ENCODE results near the gene NEDD4. TPM values are rescaled to one million over a fixed set of nuclear protein-coding genes. Genes with fewer than 3 reads are reported as not detected.
"Not testable (repeated sequence)": the region's sequence is repeated elsewhere in the genome, so short reads cannot be mapped to it uniquely, and the experiment has no call there.

NEDD4 gene
- total RNA-seq, 1 experiment from 2014 or later = 57.7 TPM

- POLR2A ChIA-PET = interaction anchor here (1.1 kb wide), 1 partner anchor 11 kb away, joined by 5 read pairs; no protein-coding TSS in a partner anchor
Observed at GRCh38 chr15:55786341-55786740, 207.1 kb downstream of the NEDD4 start.

GRCh38 chr15:55785593-55785992 lies 207.8 kb downstream of the NEDD4 start:
- DNase-seq (ENCODE audit: unreplicated experiment); H3K9me3 Mint-ChIP-seq (ENCODE audit: unreplicated experiment); H3K27me3 Mint-ChIP-seq (ENCODE audit: insufficient read depth, unreplicated experiment); BruUV-seq (replicated peaks); H3K4me3 Mint-ChIP-seq (ENCODE audit: unreplicated experiment); H3K27ac Mint-ChIP-seq (ENCODE audit: low read depth, unreplicated experiment); H3K36me3 Mint-ChIP-seq (ENCODE audit: insufficient read depth, unreplicated experiment); intact Hi-C loops (cut with micrococcal nuclease); H3K4me1 Mint-ChIP-seq (ENCODE audit: insufficient read depth, unreplicated experiment): not testable (repeated sequence)
- POLR2A ChIA-PET = interaction anchor here (0.6 to 1.1 kb wide), 2 partner anchors 10 to 11 kb away, joined by 3 to 5 read pairs; no protein-coding TSS in a partner anchor
- CTCF ChIA-PET = interaction anchor here (4.3 kb wide), 1 partner anchor 10 kb away, joined by 20 read pairs; no protein-coding TSS in a partner anchor

More at GRCh38 chr15:55786341-55786740, 207.1 kb downstream of the NEDD4 start:
- Mint-ChIP-seq H3K4me3 (ENCODE audit: unreplicated experiment) (no peak overlapping the region), H3K4me1 (ENCODE audit: insufficient read depth, unreplicated experiment) (peaks cover 8% of the 10 kb centered on the region), H3K27ac (ENCODE audit: low read depth, unreplicated experiment) (no peak overlapping the region), H3K9me3 (ENCODE audit: unreplicated experiment) (no peaks in the 10 kb centered on the region), H3K27me3 (ENCODE audit: insufficient read depth, unreplicated experiment) (no peaks in the 10 kb centered on the region), H3K36me3 (ENCODE audit: insufficient read depth, unreplicated experiment) (no peaks in the 10 kb centered on the region)
- no peak for TF ChIP-seq CTCF (IDR thresholded peaks at IDR 0.05; ENCODE audit: unreplicated experiment)
- no TSS peak for BruUV-seq (replicated peaks)
- intact Hi-C loops (cut with micrococcal nuclease) = no loop called here
- DNase-seq (ENCODE audit: unreplicated experiment) = no peak
- CTCF ChIA-PET = interaction anchor here (0.6 to 4.3 kb wide), 3 partner anchors 11 to 125 kb away, joined by 3 to 20 read pairs (median 3); no protein-coding TSS in a partner anchor

- Mint-ChIP-seq H3K4me3 (ENCODE audit: unreplicated experiment) (no peak overlapping the region), H3K27ac (ENCODE audit: low read depth, unreplicated experiment) (no peak overlapping the region), H3K9me3 (ENCODE audit: unreplicated experiment) (peaks cover 10% of the 10 kb centered on the region), H3K36me3 (ENCODE audit: insufficient read depth, unreplicated experiment) (no peaks in the 10 kb centered on the region), H3K4me1 (ENCODE audit: insufficient read depth, unreplicated experiment) (no peaks in the 10 kb centered on the region), H3K27me3 (ENCODE audit: insufficient read depth, unreplicated experiment) (peaks cover 11% of the 10 kb centered on the region)
- POLR2A ChIA-PET = no interaction called here
- intact Hi-C loops (cut with micrococcal nuclease) = no loop called here
- DNase-seq (ENCODE audit: unreplicated experiment) = no peak
- no TSS peak for BruUV-seq (replicated peaks)
- CTCF ChIA-PET = interaction anchor here (0.5 to 1.2 kb wide), 2 partner anchors 10 to 26 kb away, joined by 7 to 8 read pairs; no protein-coding TSS in a partner anchor
- no peak for TF ChIP-seq CTCF (IDR thresholded peaks at IDR 0.05; ENCODE audit: unreplicated experiment)
Observed at GRCh38 chr15:55784286-55784685, 209.1 kb downstream of the NEDD4 start.

GRCh38 chr15:55782901-55783300 lies 210.5 kb downstream of the NEDD4 start:
- no TSS peak for BruUV-seq (replicated peaks)
- TF ChIP-seq CTCF (IDR thresholded peaks at IDR 0.05; ENCODE audit: unreplicated experiment) = no peak
- CTCF ChIA-PET = interaction anchor here (0.8 to 1.3 kb wide), 2 partner anchors 14 to 134 kb away, joined by 4 read pairs; no protein-coding TSS in a partner anchor

More at GRCh38 chr15:55782901-55783300, 210.5 kb downstream of the NEDD4 start:
- H3K4me3 Mint-ChIP-seq (ENCODE audit: unreplicated experiment) = no peak overlapping the region
- H3K27me3 Mint-ChIP-seq (ENCODE audit: insufficient read depth, unreplicated experiment) = peaks cover 11% of the 10 kb centered on the region
- H3K4me1 Mint-ChIP-seq (ENCODE audit: insufficient read depth, unreplicated experiment) = no peaks in the 10 kb centered on the region
- intact Hi-C loops (cut with micrococcal nuclease) = no loop called here
- POLR2A ChIA-PET = no interaction called here
- no peaks in the 10 kb centered on the region for H3K36me3 Mint-ChIP-seq (ENCODE audit: insufficient read depth, unreplicated experiment)
- no peak overlapping the region for H3K27ac Mint-ChIP-seq (ENCODE audit: low read depth, unreplicated experiment)
- H3K9me3 Mint-ChIP-seq (ENCODE audit: unreplicated experiment) = peaks cover 10% of the 10 kb centered on the region
- no peak for DNase-seq (ENCODE audit: unreplicated experiment)
